GM10266 (cell line): ENCODE results near the gene NUP155.
"Not testable (repeated sequence)": the region's sequence is repeated elsewhere in the genome, so short reads cannot be mapped to it uniquely, and the experiment has no call there.

Experiments
- DNase-seq: peaks from one replicate; pipeline ENCODE4 v3.0.0; 2012; ENCODE audit errors: extremely low spot score
- CTCF ChIP-seq: IDR thresholded peaks from 2 replicates; pipeline ENCODE4 v1.5.1; 2012; ENCODE audit warnings: mild to moderate bottlenecking, low read depth; ENCODE audit not compliant: control insufficient read depth, insufficient read depth; ENCODE audit errors: missing control alignments

NUP155 gene

GRCh38 chr5:37379100-37379628 is 8.3 kb upstream of the NUP155 start, which contains the start of gene WDR70:
Gene WDR70 (plus strand): TSS chr5:37379318. CDS start chr5:37379368, 50 bp downstream.
- DNase-seq, result peak; percentile 66
- peak; percentile 87 for TF ChIP-seq CTCF

DNA sequence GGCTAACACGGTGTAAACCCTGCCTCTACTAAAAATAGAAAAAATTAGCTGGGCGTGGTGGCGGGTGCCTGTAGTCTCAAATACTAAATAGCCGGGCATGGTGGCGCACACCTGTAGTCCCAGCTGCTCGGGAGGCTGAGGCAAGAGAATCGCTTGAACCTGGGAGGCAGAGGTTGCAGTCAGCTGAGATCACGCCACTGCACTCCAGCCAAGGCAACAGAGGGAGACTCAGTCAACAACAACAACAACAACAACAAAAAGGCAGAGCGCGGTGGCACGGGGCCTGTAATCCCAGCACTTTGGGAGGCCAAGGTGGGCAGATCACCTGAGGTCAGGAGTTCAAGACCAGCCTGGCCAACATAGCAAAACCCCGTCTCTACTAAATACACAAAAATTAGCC is 7.2 kb upstream of the NUP155 start:
- not testable (repeated sequence) for DNase-seq

GRCh38 chr5:37375091-37375490 is 4.2 kb upstream of the NUP155 start:
- no peak for DNase-seq
- no peak for TF ChIP-seq CTCF

DNA sequence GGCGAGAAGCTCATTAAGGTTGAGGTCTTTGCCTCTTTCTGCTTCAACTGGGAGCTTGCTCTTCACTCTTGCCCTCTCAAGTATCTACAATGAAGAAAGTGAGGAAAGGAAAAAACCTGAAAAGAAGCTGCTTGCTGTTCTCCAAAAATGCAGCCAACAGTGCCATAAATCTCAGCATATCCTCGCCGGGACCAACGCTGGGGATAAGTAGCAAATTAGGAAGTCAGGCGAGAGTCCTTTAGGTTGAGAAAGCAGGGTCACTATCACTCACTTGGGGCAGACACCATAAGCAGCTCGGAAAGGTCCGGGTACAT is 399 bp downstream of the NUP155 start:
- TF ChIP-seq CTCF, result no peak
- peak; percentile 35 for DNase-seq

DNA sequence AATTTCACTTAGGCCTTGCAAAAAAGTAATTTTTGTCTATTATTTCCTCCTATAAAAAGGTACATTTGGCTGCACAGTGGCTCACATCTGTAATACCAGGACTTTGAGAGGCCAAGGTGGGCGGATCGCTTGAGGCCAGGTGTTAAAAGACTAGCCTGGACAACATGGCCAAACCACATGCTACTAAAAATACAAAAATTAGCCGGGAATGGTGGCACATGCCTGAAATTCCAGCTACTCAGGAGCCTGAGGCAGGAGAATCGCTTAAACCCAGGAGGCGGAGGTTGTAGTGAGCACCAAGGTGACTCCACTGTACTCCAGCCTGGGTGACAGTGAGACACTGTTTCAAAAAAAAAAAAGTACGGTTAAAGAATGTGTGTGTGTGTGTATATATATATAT is 15.7 kb downstream of the NUP155 start:
- TF ChIP-seq CTCF, result no peak
- DNase-seq, result no peak

- DNase-seq, result not testable (repeated sequence)
These were observed 28.2 kb downstream of the NUP155 start for GRCh38 chr5:37342741-37343140.

DNA sequence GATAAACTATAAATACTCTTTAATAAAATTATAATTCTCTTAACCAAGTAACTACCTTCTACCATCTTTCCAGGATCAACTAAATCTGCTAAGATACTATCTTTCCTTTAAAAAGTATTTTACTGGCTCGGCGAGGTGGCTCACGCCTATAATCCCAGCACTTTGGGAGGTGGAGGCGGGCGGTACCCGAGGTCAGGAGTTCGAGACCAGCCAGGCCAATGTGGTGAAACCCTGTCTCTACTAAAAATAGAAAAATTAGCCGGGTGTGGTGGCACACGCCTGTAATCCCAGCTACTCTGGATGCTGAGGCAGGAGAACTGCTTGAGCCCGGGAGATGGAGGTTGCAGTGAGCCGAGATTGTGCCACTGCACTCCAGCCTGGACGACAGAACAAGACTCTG is 36.2 kb downstream of the NUP155 start:
- DNase-seq, result not testable (repeated sequence)

- TF ChIP-seq CTCF, result no peak
- no peak for DNase-seq
These were observed 44.4 kb downstream of the NUP155 start for GRCh38 chr5:37326536-37326935.

- DNase-seq, result no peak
- TF ChIP-seq CTCF, result no peak
These were observed 47.3 kb downstream of the NUP155 start for GRCh38 chr5:37323607-37324006.
